ENCODE results near the gene CACNA2D1. TPM values are rescaled to one million over a fixed set of nuclear protein-coding genes. Genes with fewer than 3 reads are reported as not detected.

CACNA2D1 gene
- total and polyA plus RNA-seq, 12 donors = 10.5 to 60.9 (median 35.9) TPM

DNA sequence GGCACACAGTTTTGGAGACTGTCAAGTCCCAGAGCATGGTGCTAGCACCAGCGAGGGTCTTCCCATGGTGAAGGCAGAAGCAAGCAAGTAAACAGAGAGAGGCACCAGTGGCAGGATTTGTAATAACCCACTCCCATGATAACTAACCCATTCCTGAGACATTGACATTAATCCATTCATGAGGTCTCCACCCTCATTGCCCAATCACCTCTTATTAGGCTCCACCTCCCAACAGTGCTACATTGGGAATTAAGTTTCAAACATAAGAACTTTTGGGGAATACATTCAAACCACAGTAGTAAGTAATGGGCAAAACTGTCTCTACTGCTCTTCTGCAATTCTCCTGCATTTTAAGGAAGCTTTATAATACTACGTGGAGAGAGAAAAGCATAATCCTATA is 193.6 kb downstream of the CACNA2D1 start:
- no peaks in the 10 kb centered on the region for H3K9me3 ChIP-seq (replicated peaks in 1 of 3)
- H3K4me1 ChIP-seq (replicated peaks in 1 of 2) = peaks cover 0 to 5% of the 10 kb centered on the region in 2 donors
- H3K36me3 ChIP-seq (replicated peaks in 1 of 2) = no peaks in the 10 kb centered on the region
- H3K27me3 ChIP-seq = no peaks in the 10 kb centered on the region
- intact Hi-C loops (cut with DNase I) = no loop called here
- no peak for DNase-seq
- H3K4me3 ChIP-seq = no peak overlapping the region
- WGBS, 4 donors = 84 to 96% (median 92%) methylated on average over 2 of the region's 2 CpGs
- H3K27ac ChIP-seq = no peak overlapping the region
- TF ChIP-seq POLR2A (IDR thresholded peaks at IDR 0.05) (no peak), CTCF (IDR thresholded peaks at IDR 0.05) (no peak)

DNA sequence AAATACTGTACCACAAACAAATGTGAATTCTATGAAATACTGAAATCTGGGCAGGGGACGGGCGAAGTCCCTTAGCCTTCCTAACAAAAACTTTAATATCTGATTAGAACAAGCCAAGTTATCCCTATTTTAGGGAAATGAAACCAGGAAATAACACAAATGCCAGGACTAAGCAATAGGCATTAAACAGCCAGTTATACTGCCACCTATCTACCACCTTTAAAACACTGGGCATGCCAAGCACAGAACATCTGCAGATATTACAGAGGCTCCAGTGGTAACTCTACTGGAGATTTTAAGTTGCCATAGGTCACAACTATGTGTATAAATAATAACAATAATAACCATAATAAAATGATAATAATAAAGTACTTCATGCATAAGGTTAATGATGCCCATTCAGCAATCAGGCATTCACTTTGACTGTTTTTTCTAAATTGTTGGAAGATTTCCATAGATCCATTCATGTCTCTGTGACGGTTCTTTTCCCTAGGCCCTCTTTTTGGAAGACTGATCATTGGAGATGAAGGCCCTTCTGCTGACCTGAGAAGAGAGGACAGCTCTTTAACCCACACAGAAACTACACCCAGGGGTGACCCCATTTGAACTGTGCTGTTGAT is 195.7 kb downstream of the CACNA2D1 start:
- intact Hi-C loops (cut with DNase I) = no loop called here
- Histone ChIP-seq H3K27ac (no peak overlapping the region), H3K36me3 (replicated peaks in 1 of 2) (no peaks in the 10 kb centered on the region), H3K9me3 (replicated peaks in 1 of 3) (no peaks in the 10 kb centered on the region), H3K4me3 (no peak overlapping the region), H3K4me1 (replicated peaks in 1 of 2) (peaks cover 0 to 5% of the 10 kb centered on the region in 2 donors), H3K27me3 (no peaks in the 10 kb centered on the region)
- no peak for DNase-seq
- WGBS, 4 donors = 65 to 73% (median 70%) methylated on average over 3 of the region's 3 CpGs
- TF ChIP-seq POLR2A (IDR thresholded peaks at IDR 0.05) = no peak
- peak; percentile 3 to 48 (median 28) for TF ChIP-seq CTCF (IDR thresholded peaks at IDR 0.05)

DNA sequence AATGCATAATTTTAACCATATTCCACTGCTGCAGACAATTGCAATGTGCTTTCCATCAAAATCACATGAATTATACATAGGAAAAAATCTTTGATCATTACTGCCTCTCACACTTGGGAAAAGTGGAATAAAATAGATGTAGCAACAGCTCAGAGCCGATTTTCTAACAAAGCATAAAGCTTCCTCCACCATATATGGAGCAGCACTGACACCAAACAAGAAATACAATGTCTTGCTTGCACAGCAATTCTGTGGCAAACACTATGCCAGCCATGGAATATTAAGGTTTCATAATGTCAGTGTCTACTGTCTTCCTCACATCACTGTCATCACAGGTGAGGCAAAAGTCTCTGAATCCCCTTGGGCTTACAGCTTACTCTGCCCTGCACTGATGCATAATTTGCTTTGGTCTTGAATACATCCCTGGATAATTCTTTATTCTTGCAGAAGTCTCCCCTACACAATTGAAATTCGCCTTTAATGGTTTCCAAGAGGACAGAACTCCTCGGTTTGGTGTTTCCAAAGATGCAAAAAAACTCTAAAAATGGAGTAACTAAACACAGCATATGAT is 198.5 kb downstream of the CACNA2D1 start:
- WGBS, 4 donors = 89 to 92% (median 92%) methylated on average over 3 of the region's 3 CpGs
- no peak overlapping the region for H3K4me3 ChIP-seq
- intact Hi-C loops (cut with DNase I) = no loop called here
- H3K9me3 ChIP-seq (replicated peaks in 1 of 3) = no peaks in the 10 kb centered on the region
- H3K27ac ChIP-seq = no peak overlapping the region
- TF ChIP-seq CTCF (IDR thresholded peaks at IDR 0.05) (no peak), POLR2A (IDR thresholded peaks at IDR 0.05) (no peak)
- no peak for DNase-seq
- H3K27me3 ChIP-seq = no peaks in the 10 kb centered on the region
- no peaks in the 10 kb centered on the region for H3K4me1 ChIP-seq (replicated peaks in 1 of 2)
- H3K36me3 ChIP-seq (replicated peaks in 1 of 2) = no peaks in the 10 kb centered on the region

- TF ChIP-seq CTCF (IDR thresholded peaks at IDR 0.05) = no peak
- TF ChIP-seq POLR2A (IDR thresholded peaks at IDR 0.05) = no peak
- no peak overlapping the region for H3K27ac ChIP-seq
- no peaks in the 10 kb centered on the region for H3K27me3 ChIP-seq
- no peaks in the 10 kb centered on the region for H3K9me3 ChIP-seq (replicated peaks in 1 of 3)
- no peaks in the 10 kb centered on the region for H3K36me3 ChIP-seq (replicated peaks in 1 of 2)
- intact Hi-C loops (cut with DNase I) = no loop called here
- DNase-seq = no peak
- H3K4me1 ChIP-seq (replicated peaks in 1 of 2) = no peaks in the 10 kb centered on the region
- no peak overlapping the region for H3K4me3 ChIP-seq
Observed at GRCh38 chr7:82241356-82241755, 202.2 kb downstream of the CACNA2D1 start.
